ENCODE measurements around the gene ZNF358. TPM values are rescaled to one million over a fixed set of nuclear protein-coding genes. Genes with fewer than 3 reads are reported as not detected.

ZNF358 gene
- total and polyA plus RNA-seq, 4 donors: 49.1 to 119 (median 56.5) TPM

DNA sequence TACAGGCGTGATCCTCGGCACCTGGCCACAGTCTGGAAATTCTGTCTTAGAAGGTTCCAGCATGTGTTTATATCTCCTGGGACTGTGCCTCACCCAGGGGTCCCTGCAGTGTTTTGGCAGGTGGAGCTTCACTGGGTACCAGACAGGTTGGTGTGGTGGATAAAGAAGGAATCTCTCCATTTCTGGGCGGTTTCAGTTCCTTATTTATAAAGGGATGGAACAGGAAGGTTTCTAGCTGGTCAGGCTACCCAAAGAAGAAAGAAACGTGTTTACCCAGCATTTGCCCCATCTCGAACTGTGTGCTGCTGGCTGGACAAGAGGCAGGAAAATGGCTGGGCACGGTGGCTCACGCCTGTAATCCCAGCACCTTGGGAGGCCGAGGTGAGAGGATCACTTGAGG, 29.4 kb downstream of the ZNF358 start:
- Histone ChIP-seq H3K4me3 (ENCODE audit: low read length in 2 of 2) (no peak overlapping the region), H3K27ac (ENCODE audit: low read depth in 1 of 2, low read length in 2 of 2) (no peak overlapping the region), H3K36me3 (ENCODE audit: control insufficient read depth in 1 of 2, insufficient read depth in 2 of 2, low read length in 1 of 2) (peaks cover 0 to 1% of the 10 kb centered on the region in 2 donors), H3K9me3 (ENCODE audit: control insufficient read depth, low read length) (no peaks in the 10 kb centered on the region), H3K27me3 (ENCODE audit: control insufficient read depth in 1 of 2, insufficient read depth in 2 of 2, low read length in 1 of 2) (no peaks in the 10 kb centered on the region), H3K4me1 (ENCODE audit: control insufficient read depth in 1 of 2, insufficient read depth in 2 of 2, low read length in 2 of 2) (no peaks in the 10 kb centered on the region)
- ATAC-seq (ENCODE audit: low FRiP score): no peak
- intact Hi-C loops (cut with DNase I): no loop called here
- no peak for DNase-seq
- WGBS, 2 donors: 89 to 90% methylated on average over 8 of the region's 8 CpGs

DNA sequence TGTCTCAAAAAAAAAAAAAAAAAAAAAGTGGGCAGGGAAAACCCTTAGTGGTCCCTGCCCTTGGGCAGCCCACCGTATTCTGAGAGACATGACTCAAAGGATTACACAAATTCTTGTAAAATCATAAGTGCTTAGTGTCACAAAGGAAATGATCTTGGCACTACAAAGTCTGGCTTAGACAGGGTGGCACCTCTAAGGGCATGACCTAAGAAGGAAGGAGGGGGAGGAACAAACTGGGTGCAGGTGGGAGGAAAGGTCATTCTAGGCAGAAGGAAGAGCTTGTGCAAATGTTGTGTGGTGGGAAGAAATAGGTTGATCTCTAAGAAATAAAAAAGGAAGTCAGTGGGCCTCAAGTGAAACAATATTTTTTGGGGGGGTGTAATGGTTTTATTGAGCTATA, 30.0 kb downstream of the ZNF358 start:
- no peak for ATAC-seq (ENCODE audit: low FRiP score)
- Histone ChIP-seq H3K9me3 (ENCODE audit: control insufficient read depth, low read length) (no peaks in the 10 kb centered on the region), H3K4me3 (ENCODE audit: low read length in 2 of 2) (no peak overlapping the region), H3K36me3 (ENCODE audit: control insufficient read depth in 1 of 2, insufficient read depth in 2 of 2, low read length in 1 of 2) (peaks cover 0 to 1% of the 10 kb centered on the region in 2 donors), H3K27me3 (ENCODE audit: control insufficient read depth in 1 of 2, insufficient read depth in 2 of 2, low read length in 1 of 2) (no peaks in the 10 kb centered on the region), H3K4me1 (ENCODE audit: control insufficient read depth in 1 of 2, insufficient read depth in 2 of 2, low read length in 2 of 2) (no peaks in the 10 kb centered on the region), H3K27ac (ENCODE audit: low read depth in 1 of 2, low read length in 2 of 2) (no peak overlapping the region)
- no peak for DNase-seq
- intact Hi-C loops (cut with DNase I): no loop called here
- 63 to 76% methylated on average over 1 of the region's 1 CpG for WGBS, 2 donors

DNA sequence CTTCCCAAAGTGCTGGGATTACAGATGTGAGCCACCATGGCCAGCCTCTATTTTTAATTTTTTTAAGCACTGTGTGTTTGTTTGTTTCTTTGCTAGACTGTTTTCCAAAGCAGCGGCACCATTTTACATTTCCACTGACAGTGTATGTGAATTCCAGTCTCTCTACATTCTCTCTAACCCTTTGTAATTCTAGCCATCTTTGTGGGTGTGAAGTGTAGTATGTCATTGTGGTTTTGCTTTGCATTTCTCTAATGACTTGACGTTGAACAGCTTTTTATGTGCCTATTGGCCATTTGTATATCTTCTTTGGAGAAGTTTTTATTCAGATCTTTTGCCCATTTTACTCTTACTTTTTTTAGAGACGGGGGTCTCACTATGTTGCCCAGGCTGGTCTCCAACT, 31.3 kb downstream of the ZNF358 start:
- Histone ChIP-seq H3K4me3 (ENCODE audit: low read length in 2 of 2) (no peak overlapping the region), H3K27me3 (ENCODE audit: control insufficient read depth in 1 of 2, insufficient read depth in 2 of 2, low read length in 1 of 2) (no peaks in the 10 kb centered on the region), H3K9me3 (ENCODE audit: control insufficient read depth, low read length) (no peaks in the 10 kb centered on the region), H3K4me1 (ENCODE audit: control insufficient read depth in 1 of 2, insufficient read depth in 2 of 2, low read length in 2 of 2) (no peaks in the 10 kb centered on the region), H3K27ac (ENCODE audit: low read depth in 1 of 2, low read length in 2 of 2) (no peak overlapping the region), H3K36me3 (ENCODE audit: control insufficient read depth in 1 of 2, insufficient read depth in 2 of 2, low read length in 1 of 2) (peaks cover 0 to 1% of the 10 kb centered on the region in 2 donors)
- WGBS, 2 donors: 85 to 91% methylated on average over 3 of the region's 3 CpGs
- intact Hi-C loops (cut with DNase I): no loop called here
- no peak for DNase-seq
- ATAC-seq (ENCODE audit: low FRiP score): no peak

DNA sequence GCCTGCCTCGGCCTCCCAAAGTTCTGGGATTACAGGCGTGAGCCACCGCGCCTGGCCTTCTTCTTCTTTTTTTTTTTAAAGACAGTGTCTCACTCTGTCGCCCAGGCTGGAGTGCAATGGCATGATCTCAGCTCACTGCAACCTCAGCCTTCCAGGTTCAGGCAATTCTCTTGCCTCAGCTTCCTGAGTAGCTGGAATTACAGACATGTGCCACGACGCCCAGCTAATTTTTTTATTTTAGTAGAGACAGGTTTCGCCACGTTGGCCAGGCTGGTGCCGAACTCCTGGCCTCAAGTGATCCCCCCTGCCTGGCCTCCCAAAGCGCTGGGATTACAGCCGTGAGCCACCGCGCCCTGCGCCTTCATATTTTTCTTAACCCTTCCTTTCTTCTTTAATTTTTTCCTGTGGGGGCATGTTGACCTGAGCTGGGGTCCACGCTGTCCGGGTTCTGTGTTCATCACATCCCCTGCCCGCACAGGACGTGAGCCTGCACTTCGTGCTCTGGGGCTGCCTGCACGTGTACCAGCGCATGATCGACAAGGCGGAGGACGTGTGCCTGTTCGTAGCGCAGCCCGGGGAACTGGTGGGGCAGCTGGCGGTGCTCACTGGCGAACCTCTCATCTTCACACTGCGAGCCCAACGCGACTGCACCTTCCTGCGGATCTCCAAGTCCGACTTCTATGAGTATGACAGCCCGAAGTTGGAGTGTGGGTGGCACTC, 33.7 kb downstream of the ZNF358 start:
- H3K27me3 ChIP-seq (ENCODE audit: control insufficient read depth in 1 of 2, insufficient read depth in 2 of 2, low read length in 1 of 2): no peaks in the 10 kb centered on the region
- DNase-seq: peak in 1 of 2 donors; percentile 44
- no peaks in the 10 kb centered on the region for H3K9me3 ChIP-seq (ENCODE audit: control insufficient read depth, low read length)
- no peaks in the 10 kb centered on the region for H3K36me3 ChIP-seq (ENCODE audit: control insufficient read depth in 1 of 2, insufficient read depth in 2 of 2, low read length in 1 of 2)
- WGBS, 2 donors: 86 to 91% methylated on average over 36 of the region's 36 CpGs
- intact Hi-C loops (cut with DNase I): loop anchor here in 1 of 2 donors (10.0 kb wide), 1 partner anchor 135 kb away; the partner anchor contains the start of gene TRAPPC5
- H3K4me1 ChIP-seq (ENCODE audit: control insufficient read depth in 1 of 2, insufficient read depth in 2 of 2, low read length in 2 of 2): no peaks in the 10 kb centered on the region
- no peak overlapping the region for H3K27ac ChIP-seq (ENCODE audit: low read depth in 1 of 2, low read length in 2 of 2)
- ATAC-seq (ENCODE audit: low FRiP score): no peak
- no peak overlapping the region for H3K4me3 ChIP-seq (ENCODE audit: low read length in 2 of 2)

DNA sequence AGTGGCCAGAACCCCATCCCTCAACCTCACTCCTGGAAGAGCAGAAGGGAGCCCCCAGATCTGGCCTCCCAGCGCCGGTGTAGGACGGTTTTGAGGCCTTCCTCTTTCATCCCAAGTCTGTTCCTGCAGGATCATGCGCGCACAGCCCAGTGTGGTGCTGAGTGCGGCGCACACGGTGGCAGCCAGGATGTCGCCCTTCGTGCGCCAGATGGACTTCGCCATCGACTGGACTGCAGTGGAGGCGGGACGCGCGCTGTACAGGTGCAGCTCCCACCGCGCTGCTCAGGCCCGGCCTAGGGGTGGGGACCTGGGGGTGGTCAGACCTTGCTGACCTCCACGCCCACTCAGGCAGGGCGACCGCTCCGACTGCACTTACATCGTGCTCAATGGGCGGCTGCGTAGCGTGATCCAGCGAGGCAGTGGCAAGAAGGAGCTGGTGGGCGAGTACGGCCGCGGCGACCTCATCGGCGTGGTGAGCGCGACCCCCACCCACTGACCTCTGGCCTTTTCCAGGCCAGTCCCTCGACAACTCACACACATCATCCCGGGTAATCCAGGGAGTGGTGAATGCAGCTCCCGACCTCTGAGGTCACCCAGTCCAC, 34.4 kb downstream of the ZNF358 start:
- Histone ChIP-seq H3K4me1 (ENCODE audit: control insufficient read depth in 1 of 2, insufficient read depth in 2 of 2, low read length in 2 of 2) (no peaks in the 10 kb centered on the region), H3K9me3 (ENCODE audit: control insufficient read depth, low read length) (no peaks in the 10 kb centered on the region), H3K36me3 (ENCODE audit: control insufficient read depth in 1 of 2, insufficient read depth in 2 of 2, low read length in 1 of 2) (no peaks in the 10 kb centered on the region), H3K4me3 (ENCODE audit: low read length in 2 of 2) (no peak overlapping the region), H3K27me3 (ENCODE audit: control insufficient read depth in 1 of 2, insufficient read depth in 2 of 2, low read length in 1 of 2) (no peaks in the 10 kb centered on the region), H3K27ac (ENCODE audit: low read depth in 1 of 2, low read length in 2 of 2) (no peak overlapping the region)
- peak in 1 of 2 donors; percentile 51 for DNase-seq
- intact Hi-C loops (cut with DNase I): loop anchor here in 1 of 2 donors (10.0 kb wide), 1 partner anchor 135 kb away; the partner anchor contains the start of gene TRAPPC5
- WGBS, 2 donors: 95 to 96% methylated on average over 40 to 41 of the region's 41 CpGs
- no peak for ATAC-seq (ENCODE audit: low FRiP score)

DNA sequence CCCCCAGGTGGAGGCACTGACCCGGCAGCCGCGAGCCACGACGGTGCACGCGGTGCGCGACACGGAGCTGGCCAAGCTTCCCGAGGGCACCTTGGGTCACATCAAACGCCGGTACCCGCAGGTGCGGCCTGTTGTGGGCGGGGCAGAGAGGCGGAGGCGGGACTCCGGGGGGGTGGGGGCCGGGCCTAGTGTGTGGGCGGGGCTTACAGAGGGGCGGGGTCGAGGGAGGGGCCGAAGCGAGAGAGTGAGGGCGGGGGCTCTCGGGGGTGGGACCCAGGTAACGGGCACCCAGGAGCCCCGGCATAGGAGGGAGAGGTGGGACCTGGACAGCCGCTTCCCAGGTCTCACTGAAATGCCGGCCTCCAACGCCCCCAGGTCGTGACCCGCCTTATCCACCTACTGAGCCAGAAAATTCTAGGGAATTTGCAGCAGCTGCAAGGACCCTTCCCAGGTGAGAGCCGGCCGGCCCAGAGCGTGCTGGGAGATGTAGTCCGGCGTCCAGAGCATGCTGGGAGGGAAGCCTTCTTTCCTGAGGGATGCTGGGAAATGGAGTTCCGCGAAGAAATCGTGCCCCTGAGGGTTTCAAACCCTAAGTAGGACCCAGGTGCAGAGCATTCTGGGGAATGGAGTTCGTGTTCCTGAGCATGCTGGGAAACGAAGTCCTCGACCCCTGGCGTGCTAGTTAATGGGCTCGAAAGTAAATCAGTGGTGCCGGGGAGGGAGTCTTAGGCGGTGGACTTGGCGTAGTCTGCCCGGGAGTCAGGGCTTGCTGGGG, 35.3 kb downstream of the ZNF358 start:
- peak; percentile 65 to 84 for DNase-seq
- intact Hi-C loops (cut with DNase I): loop anchor here in 1 of 2 donors (10.0 kb wide), 1 partner anchor 134 kb away; the partner anchor contains the start of gene TRAPPC5
- WGBS, 2 donors: 17 to 25% methylated on average over 43 to 51 of the region's 51 CpGs

DNA sequence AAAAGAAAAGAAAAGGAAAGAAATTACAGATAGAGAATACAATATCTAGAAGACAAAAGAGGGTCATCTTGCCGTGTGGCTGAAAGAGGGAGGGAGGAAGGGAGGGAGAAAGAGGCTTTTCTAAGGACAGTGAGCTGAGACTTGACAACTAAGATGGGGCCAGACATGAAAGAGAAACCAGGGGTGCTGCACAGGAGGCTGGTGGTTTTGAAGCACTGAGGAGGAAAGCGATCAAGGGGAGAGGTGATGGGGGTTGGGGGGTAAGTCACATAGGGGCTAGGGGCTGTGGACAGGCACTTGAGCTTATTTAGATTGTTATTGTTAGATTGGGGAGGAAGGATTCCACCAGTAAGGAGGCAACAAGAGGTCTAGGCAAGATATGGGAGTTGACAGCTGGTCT, 36.9 kb downstream of the ZNF358 start:
- Histone ChIP-seq H3K27me3 (ENCODE audit: control insufficient read depth in 1 of 2, insufficient read depth in 2 of 2, low read length in 1 of 2) (no peaks in the 10 kb centered on the region), H3K27ac (ENCODE audit: low read depth in 1 of 2, low read length in 2 of 2) (no peak overlapping the region), H3K36me3 (ENCODE audit: control insufficient read depth in 1 of 2, insufficient read depth in 2 of 2, low read length in 1 of 2) (peaks cover 0 to 8% of the 10 kb centered on the region in 2 donors), H3K4me1 (ENCODE audit: control insufficient read depth in 1 of 2, insufficient read depth in 2 of 2, low read length in 2 of 2) (no peaks in the 10 kb centered on the region), H3K4me3 (ENCODE audit: low read length in 2 of 2) (no peak overlapping the region), H3K9me3 (ENCODE audit: control insufficient read depth, low read length) (no peaks in the 10 kb centered on the region)
- 93 to 97% methylated on average over 2 of the region's 2 CpGs for WGBS, 2 donors
- ATAC-seq (ENCODE audit: low FRiP score) (no peak), DNase-seq (no peak)
- intact Hi-C loops (cut with DNase I): loop anchor here in 1 of 2 donors (10.0 kb wide), 1 partner anchor 132 kb away; the partner anchor contains the start of gene TRAPPC5

More for the DNA sequence above, 35.3 kb downstream of the ZNF358 start:
- H3K4me1 ChIP-seq (ENCODE audit: control insufficient read depth in 1 of 2, insufficient read depth in 2 of 2, low read length in 2 of 2): no peaks in the 10 kb centered on the region
- H3K9me3 ChIP-seq (ENCODE audit: control insufficient read depth, low read length): no peaks in the 10 kb centered on the region
- H3K27ac ChIP-seq (ENCODE audit: low read depth in 1 of 2, low read length in 2 of 2): no peak overlapping the region
- no peaks in the 10 kb centered on the region for H3K36me3 ChIP-seq (ENCODE audit: control insufficient read depth in 1 of 2, insufficient read depth in 2 of 2, low read length in 1 of 2)
- peak; percentile 80 for ATAC-seq (ENCODE audit: low FRiP score)
- H3K4me3 ChIP-seq (ENCODE audit: low read length in 2 of 2): no peak overlapping the region
- no peaks in the 10 kb centered on the region for H3K27me3 ChIP-seq (ENCODE audit: control insufficient read depth in 1 of 2, insufficient read depth in 2 of 2, low read length in 1 of 2)

DNA sequence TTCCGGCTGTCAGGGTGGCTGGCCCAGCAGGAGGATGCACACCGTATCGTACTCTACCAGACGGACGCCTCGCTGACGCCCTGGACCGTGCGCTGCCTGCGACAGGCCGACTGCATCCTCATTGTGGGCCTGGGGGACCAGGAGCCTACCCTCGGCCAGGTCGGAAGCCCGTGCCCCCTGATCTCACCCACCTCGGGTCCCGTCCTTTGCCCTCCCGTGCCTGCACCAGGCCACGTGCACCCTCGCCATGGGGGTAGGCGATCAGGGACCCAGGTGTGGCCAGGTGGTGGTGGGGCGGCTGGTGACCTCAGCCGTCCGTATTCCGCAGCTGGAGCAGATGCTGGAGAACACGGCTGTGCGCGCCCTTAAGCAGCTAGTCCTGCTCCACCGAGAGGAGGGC, 38.7 kb downstream of the ZNF358 start:
- Histone ChIP-seq H3K27ac (ENCODE audit: low read depth in 1 of 2, low read length in 2 of 2) (no peak overlapping the region), H3K9me3 (ENCODE audit: control insufficient read depth, low read length) (no peaks in the 10 kb centered on the region), H3K4me3 (ENCODE audit: low read length in 2 of 2) (no peak overlapping the region), H3K36me3 (ENCODE audit: control insufficient read depth in 1 of 2, insufficient read depth in 2 of 2, low read length in 1 of 2) (peaks cover 0 to 15% of the 10 kb centered on the region in 2 donors), H3K27me3 (ENCODE audit: control insufficient read depth in 1 of 2, insufficient read depth in 2 of 2, low read length in 1 of 2) (no peaks in the 10 kb centered on the region), H3K4me1 (ENCODE audit: control insufficient read depth in 1 of 2, insufficient read depth in 2 of 2, low read length in 2 of 2) (no peaks in the 10 kb centered on the region)
- 87 to 88% methylated on average over 28 of the region's 28 CpGs for WGBS, 2 donors
- ATAC-seq (ENCODE audit: low FRiP score) (no peak), DNase-seq (no peak)
- intact Hi-C loops (cut with DNase I): loop anchor here in 1 of 2 donors (10.0 kb wide), 1 partner anchor 130 kb away; the partner anchor contains the start of gene TRAPPC5

Measured in aorta (tissue), 5 donors.